Kidney tubule cell (primary cell): ENCODE results near the gene CXADR.
"Not testable (repeated sequence)": the region's sequence is repeated elsewhere in the genome, so short reads cannot be mapped to it uniquely, and the experiment has no call there.

Experiments used
- DNase-seq: peaks from one replicate; pipeline ENCODE4 v3.0.0-alpha.2; 2018; ENCODE audit warnings: low spot score

Gene CXADR

GRCh38 chr21:17512253-17513213 is at the start of gene CXADR:
Gene CXADR, plus strand, starts transcription at chr21:17513043. Its CDS starts 87 bp downstream, at chr21:17513130.
- peak; percentile 89 for DNase-seq

- DNase-seq: peak; percentile 83
Measured at GRCh38 chr21:17466166-17466565, 46.7 kb upstream of the CXADR start.

DNA sequence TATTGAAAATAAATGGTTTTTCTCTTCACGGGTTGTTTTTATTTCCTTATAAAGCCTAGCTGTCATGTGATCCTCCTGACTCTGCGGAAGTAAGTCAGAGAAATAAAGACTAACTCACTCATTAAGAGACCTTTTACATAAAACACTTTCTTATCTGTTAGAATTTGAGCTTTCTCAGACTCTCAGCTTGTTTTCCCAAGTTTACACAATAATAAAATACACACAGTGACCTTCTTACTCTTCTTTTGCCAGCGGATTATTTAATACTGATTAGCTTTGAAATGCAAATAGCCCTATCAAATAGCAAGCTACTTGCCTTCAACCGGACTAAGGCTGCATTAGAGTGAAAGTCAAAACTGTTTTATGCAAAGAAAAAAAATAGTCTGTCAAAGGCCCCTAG is 45.5 kb upstream of the CXADR start:
- DNase-seq: peak; percentile 44

DNA sequence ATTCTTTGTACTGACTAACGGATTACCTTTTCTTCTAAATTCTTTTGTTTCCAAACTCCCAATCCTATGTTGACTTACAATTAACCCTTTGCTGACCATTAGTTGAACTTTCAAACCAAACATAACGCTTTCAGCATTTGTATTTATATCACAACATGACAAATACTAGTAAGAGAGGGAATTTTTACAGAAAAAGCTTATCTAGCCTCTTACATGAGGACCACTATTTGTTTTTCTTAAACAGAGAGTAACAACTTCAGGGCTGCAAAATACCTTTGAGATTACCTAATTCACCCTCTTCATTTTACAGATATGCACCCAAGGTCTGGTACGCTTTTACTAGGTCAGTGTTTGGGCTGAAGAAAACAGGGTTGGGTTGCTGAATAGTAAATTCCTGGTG is 45.0 kb upstream of the CXADR start:
- peak; percentile 14 for DNase-seq

DNA sequence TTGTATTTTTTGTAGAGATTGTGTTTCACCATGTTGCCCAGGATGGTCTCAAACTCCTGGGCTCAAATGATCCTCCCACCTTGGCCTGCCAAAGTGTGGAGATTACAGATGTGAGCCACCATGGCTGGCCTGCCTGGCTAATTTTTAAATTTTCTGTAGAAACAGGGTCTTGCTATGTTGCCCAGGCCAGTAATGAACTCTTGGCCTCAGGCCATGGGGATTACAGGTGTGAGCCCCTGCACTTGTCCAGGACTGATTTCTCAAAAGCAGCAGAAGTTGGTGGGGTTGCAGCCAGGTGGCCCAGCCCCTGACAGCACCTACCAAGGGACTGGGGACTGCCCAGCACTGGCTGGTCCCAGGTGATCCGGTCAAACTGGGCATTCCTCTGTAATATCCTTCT is 44.1 kb upstream of the CXADR start:
- no peak for DNase-seq

GRCh38 chr21:17469727-17470126 is 43.1 kb upstream of the CXADR start:
- DNase-seq: no peak

DNA sequence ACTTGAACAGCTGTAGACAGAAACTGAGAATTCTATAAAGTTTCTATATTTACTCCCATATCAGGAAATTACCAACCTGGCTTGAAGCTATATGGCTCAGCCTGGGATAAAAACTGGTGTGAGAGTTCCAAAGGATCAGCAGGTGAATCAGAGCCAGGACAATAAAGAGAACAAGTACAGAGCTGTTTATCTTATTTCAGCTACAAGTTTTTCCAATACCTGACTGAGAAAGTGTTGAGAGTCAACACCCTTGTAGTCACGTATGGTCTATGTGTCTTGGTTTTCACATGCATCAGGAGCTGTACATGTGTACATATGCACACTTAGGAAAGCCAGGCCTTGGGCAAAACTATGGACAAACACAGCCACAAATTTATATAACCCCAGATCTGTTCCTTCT is 40.7 kb upstream of the CXADR start:
- no peak for DNase-seq

GRCh38 chr21:17472592-17473271 is 40.1 kb upstream of the CXADR start:
- no peak for DNase-seq

DNA sequence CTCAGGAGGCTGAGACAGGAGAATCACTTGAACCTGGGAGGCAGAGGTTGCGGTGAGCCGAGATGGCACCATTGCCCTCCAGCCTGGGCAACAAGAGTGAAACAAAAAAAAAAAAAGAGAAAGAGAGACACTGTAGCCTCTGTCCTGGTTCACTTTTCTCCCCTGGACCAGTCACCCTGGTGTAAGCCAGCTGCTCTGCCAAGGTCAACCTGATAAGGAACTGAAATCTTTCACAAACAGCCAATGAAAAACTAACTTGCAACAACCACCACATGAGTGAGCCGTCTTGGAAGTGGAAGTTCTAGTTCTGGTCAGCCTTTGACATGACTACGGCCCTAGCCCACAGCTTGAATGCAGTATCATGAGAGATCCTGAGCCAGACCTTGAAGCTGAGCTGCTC is 36.8 kb upstream of the CXADR start:
- no peak for DNase-seq

DNA sequence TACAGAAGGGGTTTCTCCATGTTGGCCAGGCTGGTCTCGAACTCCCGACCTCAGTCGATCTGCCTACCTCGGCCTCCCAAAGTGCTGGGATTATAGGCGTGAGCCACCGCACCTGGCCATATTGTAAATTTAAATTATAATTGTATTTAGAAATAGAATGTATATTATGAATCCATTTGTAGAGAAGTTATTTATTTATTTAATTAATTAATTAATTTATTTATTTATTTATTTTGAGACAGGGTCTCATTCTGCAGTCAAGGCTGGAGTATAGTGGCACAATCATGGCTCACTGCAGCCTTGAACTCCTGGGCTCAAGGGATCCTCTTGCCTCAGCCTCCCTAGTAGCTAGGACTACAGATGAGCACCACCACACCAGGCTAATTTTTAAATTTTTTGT is 34.7 kb upstream of the CXADR start:
- not testable (repeated sequence) for DNase-seq

- no peak for DNase-seq
Measured at GRCh38 chr21:17479606-17480005, 33.2 kb upstream of the CXADR start.

GRCh38 chr21:17482928-17483327 is 29.9 kb upstream of the CXADR start:
- DNase-seq: no peak

DNA sequence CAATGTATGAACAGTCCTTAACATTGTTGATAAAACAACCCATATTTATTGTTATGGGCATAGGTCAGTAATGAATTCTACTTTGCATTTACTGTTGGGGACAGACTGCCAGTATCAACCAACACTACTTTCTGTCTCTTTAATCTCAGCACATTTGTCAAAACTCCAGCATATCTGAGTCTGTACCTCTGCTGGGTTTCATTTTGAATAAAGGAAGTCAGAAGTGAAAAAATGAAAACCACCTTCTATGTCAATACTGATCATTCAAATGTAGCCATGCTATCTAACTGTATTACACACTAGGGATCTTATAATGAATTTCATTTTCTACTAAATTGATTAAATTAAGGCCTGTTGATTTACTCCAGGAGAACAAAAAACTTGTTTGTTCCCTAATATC is 24.2 kb upstream of the CXADR start:
- no peak for DNase-seq

DNA sequence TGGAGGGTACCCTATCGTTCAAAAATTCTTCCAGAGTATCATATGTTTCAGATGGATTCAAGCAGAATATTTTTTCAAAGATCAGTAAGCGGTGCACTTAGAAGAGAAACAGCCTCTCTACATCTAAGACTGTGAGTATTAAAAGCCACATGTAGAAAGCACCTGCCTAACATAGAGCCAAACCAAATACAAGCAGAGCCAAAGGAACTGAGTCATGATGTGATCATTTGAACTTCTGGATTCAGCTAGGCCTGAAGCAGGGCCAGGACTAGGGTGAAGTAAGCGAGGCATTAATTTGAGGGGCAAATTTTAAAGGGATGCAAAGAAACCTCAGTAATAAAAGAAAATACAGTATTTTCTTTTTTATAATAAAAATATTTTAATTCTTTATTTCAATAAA is 23.3 kb upstream of the CXADR start:
- peak; percentile 62 for DNase-seq

DNA sequence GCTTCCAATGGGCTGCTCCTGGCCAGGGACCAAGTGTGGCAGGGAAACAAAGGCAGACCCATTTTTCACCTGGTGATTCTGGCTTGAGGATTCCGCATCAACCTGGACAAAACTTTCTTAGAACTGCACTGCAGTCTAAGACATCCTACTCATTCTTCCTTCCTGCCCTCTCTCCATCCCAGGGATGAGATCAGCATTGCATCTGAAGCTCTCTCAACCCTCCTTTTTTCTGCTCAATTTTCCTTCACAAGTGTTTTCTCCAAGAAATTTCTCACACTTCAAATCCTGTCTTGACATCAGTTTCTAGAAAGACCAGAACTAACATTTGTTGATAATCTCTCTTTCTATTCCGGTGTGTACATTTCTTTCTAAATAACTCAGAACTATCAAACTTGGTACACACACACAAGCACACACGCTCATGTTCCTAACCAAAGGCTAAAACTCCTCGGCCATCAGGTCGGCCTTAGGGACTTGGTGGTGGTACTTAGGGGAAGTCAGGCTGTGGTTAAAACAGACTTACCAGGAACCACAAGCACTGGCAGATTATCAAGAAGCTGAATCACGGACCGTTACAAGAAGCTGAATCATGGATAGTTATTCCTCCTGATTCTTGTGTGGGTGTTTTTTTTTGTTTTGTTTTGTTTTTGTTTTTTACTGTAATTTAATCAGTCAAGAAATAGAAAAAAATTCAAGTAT is 21.0 kb upstream of the CXADR start:
- DNase-seq: peak; percentile 93

DNA sequence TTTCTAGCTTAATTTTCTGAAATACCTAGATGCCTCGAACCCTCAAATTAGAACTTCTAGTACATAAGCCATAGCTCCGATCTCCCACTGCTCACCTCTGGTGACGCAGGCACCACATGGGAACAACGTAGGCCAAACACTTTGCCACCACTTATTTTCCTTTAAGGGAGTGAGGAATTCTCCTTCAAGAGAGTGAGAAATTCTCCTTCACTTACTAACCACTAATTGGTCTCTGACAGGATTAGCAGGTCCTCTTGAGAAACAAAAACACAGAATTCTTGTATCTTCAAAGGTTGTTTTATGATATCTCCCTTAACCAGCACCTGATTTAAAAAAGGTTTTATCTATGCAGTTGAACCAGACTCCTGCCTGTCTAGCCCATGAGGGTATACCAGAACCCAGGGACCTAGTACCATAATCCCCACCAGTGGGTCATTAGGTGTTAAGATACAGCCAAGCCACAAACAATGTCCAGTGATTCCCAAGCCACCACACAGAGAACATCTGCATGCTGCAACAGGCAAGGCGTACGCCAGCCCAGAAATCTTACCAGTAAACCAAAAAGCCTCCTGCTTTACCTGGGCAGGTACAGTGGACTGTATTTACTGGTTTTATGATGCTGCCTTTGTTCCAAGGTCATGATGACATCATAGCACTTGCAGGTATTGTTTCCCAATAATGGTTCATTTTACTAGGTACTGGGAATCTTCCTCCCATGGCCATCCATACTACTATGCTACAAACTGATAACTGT is 20.3 kb upstream of the CXADR start:
- no peak for DNase-seq

DNA sequence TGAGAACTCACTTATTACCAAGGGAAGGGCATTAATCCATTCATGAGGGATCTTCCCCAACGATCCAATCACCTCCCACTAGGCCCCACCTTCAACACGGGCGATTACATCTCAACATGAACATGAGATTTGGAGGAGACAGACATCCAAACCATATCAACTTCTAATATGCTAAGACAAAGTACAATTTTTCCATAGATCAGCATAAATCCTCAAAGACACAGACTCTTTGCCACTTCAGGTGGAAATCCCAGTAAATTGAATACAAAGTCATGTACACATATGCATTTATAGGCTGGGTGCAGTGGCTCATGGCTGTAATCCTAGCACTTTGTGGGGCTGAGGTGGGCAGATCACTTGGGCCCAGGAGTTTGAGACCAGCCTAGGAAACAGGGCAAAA is 18.8 kb upstream of the CXADR start:
- DNase-seq: no peak

DNA sequence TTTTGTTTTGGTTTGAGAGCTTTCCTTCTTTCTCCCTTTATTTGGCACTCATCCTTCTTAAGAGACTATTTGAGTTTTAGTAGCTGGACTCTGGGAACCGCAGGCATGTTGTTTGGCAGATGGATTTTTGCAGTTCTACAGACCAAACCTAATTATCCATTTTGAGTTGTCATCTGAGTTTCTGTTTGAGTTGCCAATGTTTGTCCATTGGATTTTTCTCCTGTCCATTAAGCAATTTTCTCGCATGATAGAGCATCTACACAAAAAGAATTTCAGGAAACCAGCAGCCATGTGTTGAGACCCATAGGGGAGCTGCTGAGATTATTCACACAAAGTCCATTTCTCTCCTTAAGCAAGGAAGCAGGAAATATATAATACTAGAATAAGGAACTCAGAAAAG is 17.2 kb upstream of the CXADR start:
- DNase-seq: peak; percentile 77

- DNase-seq: no peak
Measured at GRCh38 chr21:17497316-17497715, 15.5 kb upstream of the CXADR start.

DNA sequence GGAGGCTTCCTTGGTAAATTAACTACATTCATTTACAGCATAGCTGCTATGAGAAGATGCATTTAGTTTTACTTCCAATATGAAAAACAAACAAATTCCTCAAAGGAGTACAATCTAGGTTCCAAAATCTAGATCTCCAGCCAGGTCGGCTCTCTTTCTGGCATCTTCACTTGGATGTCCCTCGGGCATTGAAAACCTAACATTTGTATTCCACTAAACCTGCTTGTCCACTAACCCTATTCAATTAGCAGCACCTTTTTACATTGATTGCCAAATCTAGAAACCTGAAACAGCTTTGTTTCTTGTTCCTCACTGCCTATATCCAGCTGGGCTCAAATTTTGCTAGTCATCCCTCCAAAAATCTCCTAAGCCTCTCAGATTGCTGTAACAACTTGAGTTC is 14.3 kb upstream of the CXADR start:
- DNase-seq: no peak

- DNase-seq: no peak
Measured at GRCh38 chr21:17501107-17502006, 11.5 kb upstream of the CXADR start.
